Activated CD4-positive, CD25-positive, alpha-beta regulatory T cell treated with anti-CD3 and anti-CD28 coated beads, Interleukin-2, amount 50 U/mL, for 72 hours (primary cell): ENCODE results near the gene PDZK1.
"Not testable (repeated sequence)": the region's sequence is repeated elsewhere in the genome, so short reads cannot be mapped to it uniquely, and the experiment has no call there.

Experiments
- DNase-seq: peaks from one replicate; pipeline ENCODE4 v3.0.0; 2021

The PDZK1 gene

GRCh38 chr1:145710291-145711027 lies 3.3 kb upstream of the PDZK1 start:
- DNase-seq = no peak

GRCh38 chr1:145708063-145708462 lies 895 bp upstream of the PDZK1 start:
- DNase-seq = no peak

GRCh38 chr1:145706086-145706664 lies 993 bp downstream of the PDZK1 start:
- no peak for DNase-seq

GRCh38 chr1:145705622-145706021 lies 1.5 kb downstream of the PDZK1 start:
- no peak for DNase-seq

- no peak for DNase-seq
Observed at GRCh38 chr1:145702826-145703225, 4.3 kb downstream of the PDZK1 start.

GRCh38 chr1:145702052-145702451 lies 5.1 kb downstream of the PDZK1 start:
- DNase-seq = no peak

- DNase-seq = no peak
Observed at GRCh38 chr1:145701306-145701862, 5.8 kb downstream of the PDZK1 start.

GRCh38 chr1:145696630-145696960 lies 10.6 kb downstream of the PDZK1 start:
- DNase-seq = no peak

GRCh38 chr1:145695821-145696629 lies 11.1 kb downstream of the PDZK1 start:
- DNase-seq = no peak

GRCh38 chr1:145692785-145693443 lies 14.3 kb downstream of the PDZK1 start:
- no peak for DNase-seq

GRCh38 chr1:145690587-145691558 lies 16.3 kb downstream of the PDZK1 start:
- no peak for DNase-seq

- DNase-seq = no peak
Observed at GRCh38 chr1:145689922-145690321, 17.2 kb downstream of the PDZK1 start.

- no peak for DNase-seq
Observed at GRCh38 chr1:145688924-145689323, 18.2 kb downstream of the PDZK1 start.

GRCh38 chr1:145688328-145688727 lies 18.8 kb downstream of the PDZK1 start:
- no peak for DNase-seq

GRCh38 chr1:145686078-145686477 lies 21.1 kb downstream of the PDZK1 start:
- DNase-seq = not testable (repeated sequence)

GRCh38 chr1:145684858-145685257 lies 22.3 kb downstream of the PDZK1 start:
- DNase-seq = not testable (repeated sequence)

- DNase-seq = not testable (repeated sequence)
Observed at GRCh38 chr1:145673217-145673616, 34.0 kb downstream of the PDZK1 start.

- not testable (repeated sequence) for DNase-seq
Observed at GRCh38 chr1:145670995-145671745, 36.0 kb downstream of the PDZK1 start.

- not testable (repeated sequence) for DNase-seq
Observed at GRCh38 chr1:145665015-145665414, 42.2 kb downstream of the PDZK1 start.

GRCh38 chr1:145662502-145662901 lies 44.7 kb downstream of the PDZK1 start:
- not testable (repeated sequence) for DNase-seq
